ENCODE results near the gene CDC42BPB.

Gene CDC42BPB

DNA sequence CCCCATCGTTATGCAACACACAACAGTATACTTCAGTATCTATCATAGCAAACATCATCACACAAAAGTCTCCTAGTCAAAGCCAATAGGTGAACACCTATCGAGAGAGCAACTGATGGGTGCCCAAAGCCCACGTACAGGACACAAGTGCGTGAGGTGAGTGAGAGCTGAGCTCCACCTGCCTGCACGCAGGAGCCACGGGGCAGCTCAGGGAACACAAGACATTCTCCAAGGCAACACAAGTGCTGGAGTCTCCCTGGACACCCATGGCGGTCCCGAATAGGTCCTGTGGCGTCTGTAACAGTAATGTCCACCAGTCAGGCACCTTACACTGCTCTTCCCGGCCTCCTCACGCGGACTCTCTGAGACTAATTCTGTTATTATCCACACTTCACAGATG is 44.3 kb downstream of the CDC42BPB start:
- DNase-seq, result no peak

DNA sequence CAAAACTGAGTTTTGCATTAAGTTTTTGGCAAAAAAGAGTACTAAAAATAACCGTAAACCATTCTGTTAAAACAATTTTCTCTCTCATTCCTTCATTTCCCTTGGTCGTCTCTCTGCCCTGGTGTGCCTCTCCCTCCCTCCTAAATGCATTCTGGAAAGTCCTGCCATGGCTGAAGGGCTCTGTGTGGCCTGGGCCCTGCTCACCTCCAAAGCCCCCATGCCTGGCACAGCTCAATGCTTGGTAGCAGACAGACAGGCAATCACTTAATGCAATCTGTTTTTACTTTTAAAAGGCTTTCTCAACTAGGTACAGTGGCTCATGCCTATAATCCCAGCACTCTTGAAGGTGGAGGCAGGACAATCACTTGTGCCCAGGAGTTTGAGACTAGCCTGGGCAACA is 47.8 kb downstream of the CDC42BPB start:
- no peak for DNase-seq

GRCh38 chr14:103008768-103009357 is 48.5 kb downstream of the CDC42BPB start:
- DNase-seq, result no peak

GRCh38 chr14:103008126-103008525 is 49.2 kb downstream of the CDC42BPB start:
- DNase-seq, result no peak

GRCh38 chr14:103007555-103007954 is 49.8 kb downstream of the CDC42BPB start:
- DNase-seq, result no peak

DNA sequence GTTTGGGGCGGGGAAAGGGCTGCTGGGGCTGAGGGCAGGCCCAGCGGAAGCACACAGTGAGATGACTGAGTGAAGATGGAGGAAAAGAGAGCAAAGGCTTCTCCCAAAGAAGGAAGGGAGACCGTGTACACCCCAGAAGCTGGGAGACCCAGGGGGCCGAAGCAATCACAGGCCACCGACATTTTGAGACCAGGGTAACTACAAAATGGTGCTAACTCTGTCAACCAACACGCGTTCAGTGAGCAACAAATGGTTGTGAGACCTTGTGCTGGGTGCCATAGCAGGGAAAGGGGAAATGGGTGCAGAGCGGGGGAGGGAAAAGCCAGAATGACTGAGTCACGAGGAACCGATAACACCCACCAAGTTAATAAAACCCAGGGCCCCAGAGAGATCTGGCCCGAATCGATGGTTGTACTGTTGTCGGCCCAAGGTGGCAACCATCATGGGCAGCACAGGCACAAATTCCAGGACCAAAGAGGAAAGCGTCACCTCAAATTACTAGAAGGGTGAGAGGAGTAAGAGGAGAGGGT is 50.3 kb downstream of the CDC42BPB start:
- no peak for DNase-seq

- DNase-seq, result no peak
These were observed 51.2 kb downstream of the CDC42BPB start for GRCh38 chr14:103006106-103006505.

- no peak for DNase-seq
These were observed 53.5 kb downstream of the CDC42BPB start for GRCh38 chr14:103003850-103004249.

- no peak for DNase-seq
These were observed 54.1 kb downstream of the CDC42BPB start for GRCh38 chr14:103003351-103003615.

DNA sequence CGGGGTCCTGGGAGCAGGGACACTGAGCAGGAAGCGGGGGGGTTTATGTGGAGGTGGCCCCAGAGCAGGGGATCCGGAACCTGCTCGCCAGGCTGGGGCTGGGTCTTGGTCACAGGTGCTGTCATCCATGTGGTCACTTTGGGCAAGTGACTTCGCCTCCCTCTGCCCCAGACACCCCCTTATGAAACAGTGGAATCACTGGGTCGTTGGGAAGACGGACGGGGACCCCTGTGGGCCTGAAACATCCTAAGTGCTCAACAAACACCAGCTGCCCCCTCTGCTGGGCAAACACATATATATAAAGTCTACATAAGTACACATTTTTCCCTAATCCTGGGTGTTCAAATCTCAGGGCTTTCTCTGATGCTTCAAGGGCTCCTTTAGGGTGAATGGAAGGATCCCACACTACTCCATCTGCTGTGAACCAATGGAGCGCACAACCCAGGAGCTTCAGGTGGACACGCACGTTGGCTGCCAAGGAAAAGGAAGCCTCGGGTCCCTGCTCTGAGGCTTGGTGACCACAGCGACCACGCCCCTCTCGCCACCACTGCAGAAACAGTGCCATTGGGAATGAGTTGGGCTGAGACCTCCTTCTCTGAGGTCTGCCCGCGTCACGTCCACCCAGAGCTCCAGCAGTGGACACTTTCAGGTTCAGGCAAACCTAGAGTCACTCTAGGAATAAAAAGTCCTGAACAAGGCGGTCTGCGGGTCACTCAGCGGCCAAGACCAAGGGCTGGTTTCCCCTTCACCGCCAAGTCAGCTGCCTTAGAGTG is 54.6 kb downstream of the CDC42BPB start:
- no peak for DNase-seq

DNA sequence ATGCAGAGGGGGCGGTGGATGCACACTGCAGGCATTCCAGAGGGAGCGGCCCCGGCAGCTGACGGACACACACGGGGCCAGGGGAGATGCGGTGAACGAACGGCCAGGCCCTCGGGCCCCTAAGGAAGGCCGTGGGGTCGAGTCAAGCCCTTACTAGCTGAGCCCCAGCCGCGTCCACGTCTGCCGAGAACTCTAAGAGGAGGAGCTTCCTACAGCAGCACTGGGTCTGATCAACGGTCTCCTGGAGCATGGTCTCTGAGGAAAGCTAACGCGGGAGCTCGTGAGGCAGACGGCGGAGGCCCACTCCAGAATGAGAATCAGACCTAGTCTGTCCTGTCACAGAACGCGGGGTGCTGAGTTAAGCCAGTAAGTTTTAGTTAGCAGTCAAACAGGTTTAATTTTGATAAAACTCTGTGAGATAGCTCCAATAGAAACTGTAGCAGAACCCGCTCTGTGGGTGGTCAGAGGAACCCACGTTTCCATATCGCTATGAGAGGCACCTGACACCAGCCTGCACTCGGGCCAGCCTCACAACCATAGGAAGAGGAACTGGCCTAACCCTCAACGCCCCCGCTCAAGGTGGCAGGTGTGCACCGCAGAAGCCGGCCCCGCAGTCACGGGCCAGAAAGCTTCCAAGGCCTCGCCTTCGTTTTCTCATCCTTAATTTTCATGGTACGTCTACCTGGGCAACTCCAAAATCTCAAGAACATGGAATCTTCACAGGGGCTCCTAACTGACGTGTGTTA is 55.5 kb downstream of the CDC42BPB start:
- DNase-seq, result no peak

GRCh38 chr14:103001226-103001625 is 56.1 kb downstream of the CDC42BPB start:
- DNase-seq, result no peak

DNA sequence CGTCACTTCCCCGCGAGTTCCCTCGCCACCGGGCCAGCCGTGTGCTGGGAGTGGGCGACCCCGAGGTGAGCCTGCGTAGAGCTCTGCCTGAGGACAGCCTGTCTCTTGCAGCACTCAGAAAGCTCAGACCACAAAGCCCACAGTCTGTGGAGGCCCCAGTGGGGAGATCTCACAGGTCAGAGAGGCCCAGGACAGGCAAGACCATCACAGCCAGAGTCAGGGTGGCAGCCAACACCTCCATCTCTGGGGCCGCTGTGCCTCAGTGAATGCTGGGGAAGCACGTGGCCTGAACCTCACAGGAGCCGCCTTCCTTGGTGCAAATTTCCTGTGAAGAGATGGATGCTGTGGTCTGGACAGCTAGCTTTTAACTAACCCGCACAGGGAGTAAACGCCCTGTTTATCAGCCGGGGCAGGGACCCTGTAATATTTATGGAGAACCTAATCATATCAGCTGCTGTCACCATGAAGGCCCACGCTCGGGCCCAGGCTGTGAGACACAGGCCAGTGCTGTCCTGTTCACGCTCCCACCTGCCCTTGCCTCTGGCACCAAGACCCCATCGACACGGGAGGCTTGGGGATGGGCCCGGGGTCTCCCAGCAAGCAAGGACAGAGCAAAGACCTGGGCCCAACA is 56.9 kb downstream of the CDC42BPB start:
- DNase-seq, result no peak

- DNase-seq, result no peak
These were observed 58.0 kb downstream of the CDC42BPB start for GRCh38 chr14:102999227-102999895.

- no peak for DNase-seq
These were observed 59.0 kb downstream of the CDC42BPB start for GRCh38 chr14:102998393-102998792.

- no peak for DNase-seq
These were observed 60.4 kb downstream of the CDC42BPB start for GRCh38 chr14:102996941-102997340.

DNA sequence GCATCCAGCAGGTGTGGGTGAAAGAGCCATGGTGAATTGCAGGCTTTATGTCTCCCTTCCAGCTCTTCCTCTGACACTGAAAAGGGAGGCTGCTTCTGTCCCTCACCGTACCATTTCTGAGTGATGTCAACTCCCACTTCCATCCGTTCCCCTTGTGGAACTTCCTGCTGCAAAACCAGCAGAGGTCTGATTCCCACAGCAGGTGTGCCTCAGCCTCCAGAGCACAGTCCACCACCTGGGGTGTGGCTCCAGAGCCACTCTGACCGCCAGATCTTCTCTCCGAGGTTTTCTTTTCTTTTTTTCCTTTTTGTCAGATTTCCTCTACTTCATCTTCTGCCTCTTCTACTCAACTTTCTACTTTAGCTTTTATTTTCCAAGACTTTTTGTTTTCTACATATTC is 62.7 kb downstream of the CDC42BPB start:
- no peak for DNase-seq

- no peak for DNase-seq
These were observed 63.8 kb downstream of the CDC42BPB start for GRCh38 chr14:102993523-102993922.

DNA sequence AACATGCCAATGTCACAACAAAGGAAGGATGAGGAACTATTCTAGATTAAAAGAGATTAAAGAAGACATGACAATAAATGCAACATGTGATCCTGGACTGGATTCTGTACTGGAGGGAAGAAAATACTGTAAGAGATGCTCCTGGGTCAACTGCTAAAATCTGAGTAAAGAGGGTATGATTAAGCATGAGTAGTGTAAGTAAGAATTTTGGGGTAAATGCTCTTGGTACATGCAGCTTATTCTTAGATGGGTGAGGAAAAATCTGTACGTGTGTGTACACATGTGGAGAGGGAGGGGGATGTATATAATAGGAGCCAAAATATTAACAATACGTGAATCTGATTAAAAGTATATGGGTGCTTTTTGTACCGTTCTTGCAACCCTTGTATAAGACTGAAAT is 66.0 kb downstream of the CDC42BPB start:
- no peak for DNase-seq

- DNase-seq, result no peak
These were observed 69.3 kb downstream of the CDC42BPB start for GRCh38 chr14:102988054-102988453.

DNA sequence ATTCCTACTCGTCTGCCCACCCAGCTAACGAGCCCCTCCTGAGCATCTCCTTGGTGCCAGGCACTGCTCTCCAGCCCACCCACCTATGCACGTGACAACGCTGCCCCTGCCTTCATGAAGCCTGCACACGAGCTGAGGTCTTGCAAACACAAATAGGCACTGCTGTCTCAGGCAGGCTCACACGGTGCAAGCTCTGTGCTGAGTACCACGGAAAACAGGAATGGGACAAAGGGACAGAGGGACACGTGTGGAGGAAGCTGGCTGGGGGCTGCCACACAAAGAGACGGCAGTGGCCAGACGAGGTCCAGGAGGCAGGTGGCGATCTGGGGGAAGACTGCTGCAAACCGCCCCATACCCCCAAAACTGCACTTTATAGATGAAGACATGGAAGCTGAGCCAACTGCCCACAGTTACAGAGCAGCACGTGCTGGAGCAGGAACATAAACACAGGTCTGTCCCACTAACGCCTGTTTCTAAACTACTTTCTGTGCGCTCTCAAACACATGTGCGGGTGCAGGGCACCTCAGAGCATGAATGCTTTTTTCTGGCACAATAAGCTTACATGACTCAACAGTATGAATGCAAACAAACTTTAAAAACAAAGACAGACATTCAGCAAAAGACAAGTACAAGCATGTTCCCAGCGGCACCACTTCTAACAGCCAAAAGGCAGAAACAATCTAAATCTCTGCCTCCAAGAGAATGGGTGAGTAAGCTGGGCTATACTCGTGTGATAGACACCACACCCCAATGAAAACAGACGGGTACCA is 70.4 kb downstream of the CDC42BPB start:
- no peak for DNase-seq

DNA sequence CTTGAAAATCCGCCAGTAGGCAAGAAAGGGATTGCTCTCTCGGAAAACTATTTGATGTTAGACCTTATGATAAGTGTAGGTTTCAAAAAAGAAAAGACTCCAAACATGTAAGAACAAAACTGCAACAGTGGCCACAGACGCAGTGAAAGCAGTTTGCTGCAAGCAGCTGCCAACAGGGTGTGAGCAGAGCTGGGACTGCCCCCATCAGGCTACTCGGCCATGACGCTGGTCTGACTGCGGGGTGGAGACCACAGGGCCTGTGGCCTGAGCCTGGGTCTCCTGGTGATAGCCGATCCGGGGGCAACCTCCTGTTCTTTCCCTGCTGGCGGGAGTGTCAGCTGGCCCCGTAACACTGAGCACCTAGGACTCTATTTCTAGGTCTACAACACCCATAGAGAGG is 71.7 kb downstream of the CDC42BPB start:
- DNase-seq, result no peak
